Ecto neural progenitor cell (in vitro differentiated cells): Measurements from ENCODE around the gene ABAT.

ENCODE experiments used
- DNase-seq: peaks from one replicate; pipeline ENCODE4 v3.0.0-alpha.2; 2018; ENCODE audit warnings: low spot score

The ABAT gene

DNA sequence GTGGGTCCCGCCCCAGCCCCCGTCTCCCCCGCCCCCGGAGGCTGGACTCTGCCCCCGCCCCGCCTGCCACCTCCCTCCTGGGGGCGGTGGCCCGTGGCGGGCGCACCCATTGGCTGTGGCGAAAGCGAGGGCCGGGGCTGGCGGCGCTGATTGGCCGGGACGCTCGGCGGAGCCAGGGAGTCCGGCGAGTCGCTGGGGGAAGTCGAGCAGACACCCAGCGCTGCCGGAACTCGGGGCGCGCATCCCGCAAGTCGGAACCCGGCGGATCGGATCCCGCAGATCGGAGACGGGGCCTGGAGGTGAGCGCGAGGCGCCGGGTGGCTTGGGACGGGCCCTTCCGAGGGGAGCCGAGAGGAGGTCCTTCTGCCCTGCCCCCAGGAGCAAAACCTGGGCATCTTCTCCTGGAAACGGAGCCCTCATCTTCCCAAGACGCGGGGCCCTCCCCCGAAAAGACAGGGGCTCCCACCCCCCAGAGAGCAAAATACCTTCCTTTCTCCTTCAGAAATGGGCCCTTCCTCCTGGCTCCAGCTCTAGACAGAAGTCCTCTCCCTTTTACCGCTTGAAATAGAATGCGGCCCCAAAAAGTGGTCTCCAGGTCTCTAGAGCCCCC, at the start of gene ABAT:
Gene ABAT (plus strand): TSS at position 205 of the 610 bp plus-strand sequence. CDS start 61,123 bp downstream, outside the sequence.
- DNase-seq, result peak; percentile 94

DNA sequence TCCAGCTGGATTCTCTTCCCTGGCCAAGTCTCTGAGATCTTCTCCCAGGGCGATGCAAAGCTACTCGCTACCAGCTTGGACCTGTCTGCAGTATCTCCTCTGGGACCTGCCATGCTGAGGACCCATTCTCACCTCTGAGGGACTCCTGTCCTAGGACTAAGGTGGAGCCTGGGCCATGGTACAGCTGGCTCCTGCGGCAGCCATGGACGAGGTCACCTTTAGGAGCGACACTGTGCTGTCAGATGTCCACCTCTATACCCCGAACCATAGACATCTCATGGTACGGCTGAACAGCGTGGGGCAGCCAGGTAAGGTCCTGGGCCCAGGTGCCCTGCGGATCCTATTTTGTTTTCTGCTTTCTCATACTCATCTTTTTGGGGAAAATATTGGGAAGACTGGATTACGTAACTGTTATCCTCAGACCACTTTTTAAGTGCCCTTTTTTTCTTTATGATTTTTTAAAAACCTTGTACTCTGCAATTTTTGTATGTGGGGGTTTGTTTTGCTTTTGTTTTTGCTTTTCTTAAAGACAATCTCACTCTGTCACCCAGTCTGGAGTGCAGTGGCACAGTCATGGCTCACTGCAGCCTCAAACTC, 48.8 kb upstream of the ABAT start:
- no peak for DNase-seq

DNA sequence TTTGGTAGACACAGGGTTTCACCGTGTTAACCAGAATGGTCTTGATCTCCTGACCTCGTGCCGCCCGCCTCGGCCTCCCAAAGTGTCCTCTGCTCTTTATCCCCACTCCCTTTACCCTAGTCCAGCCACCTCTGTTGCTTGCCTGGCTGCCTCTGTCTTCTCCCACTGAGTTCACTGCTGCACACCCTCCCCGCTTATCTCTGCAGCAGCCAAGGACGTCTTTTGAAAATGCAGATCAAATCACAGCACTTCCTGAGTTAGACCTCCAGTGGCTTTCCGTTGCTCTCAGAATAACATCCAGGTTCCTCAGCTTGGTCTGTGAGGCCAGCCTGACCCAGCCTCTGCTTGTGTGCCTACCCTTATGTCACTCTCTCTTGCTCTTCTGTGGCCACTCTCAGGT, 47.5 kb upstream of the ABAT start:
- no peak for DNase-seq

DNA sequence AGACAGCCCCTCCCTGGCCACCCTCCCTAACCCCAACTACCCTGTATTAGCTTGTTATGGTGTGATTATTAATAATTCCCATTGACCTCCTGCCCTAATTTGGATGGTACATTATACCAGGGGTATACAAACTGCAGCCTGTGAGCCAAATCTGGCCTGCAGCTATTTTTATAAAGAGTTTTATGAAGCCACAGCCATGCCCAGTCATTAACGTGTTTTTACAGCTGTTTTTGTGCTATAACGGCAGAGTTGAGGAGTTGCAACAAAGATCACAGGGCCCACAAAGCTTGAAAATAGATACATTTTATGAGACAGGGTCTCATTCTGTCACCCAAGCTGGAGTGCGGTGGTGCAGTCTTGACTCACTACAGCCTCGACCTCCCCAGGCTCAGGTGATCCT, 47.0 kb upstream of the ABAT start:
- DNase-seq, result no peak

- no peak for DNase-seq
Observed at GRCh38 chr16:8628981-8629725, 45.3 kb upstream of the ABAT start.

DNA sequence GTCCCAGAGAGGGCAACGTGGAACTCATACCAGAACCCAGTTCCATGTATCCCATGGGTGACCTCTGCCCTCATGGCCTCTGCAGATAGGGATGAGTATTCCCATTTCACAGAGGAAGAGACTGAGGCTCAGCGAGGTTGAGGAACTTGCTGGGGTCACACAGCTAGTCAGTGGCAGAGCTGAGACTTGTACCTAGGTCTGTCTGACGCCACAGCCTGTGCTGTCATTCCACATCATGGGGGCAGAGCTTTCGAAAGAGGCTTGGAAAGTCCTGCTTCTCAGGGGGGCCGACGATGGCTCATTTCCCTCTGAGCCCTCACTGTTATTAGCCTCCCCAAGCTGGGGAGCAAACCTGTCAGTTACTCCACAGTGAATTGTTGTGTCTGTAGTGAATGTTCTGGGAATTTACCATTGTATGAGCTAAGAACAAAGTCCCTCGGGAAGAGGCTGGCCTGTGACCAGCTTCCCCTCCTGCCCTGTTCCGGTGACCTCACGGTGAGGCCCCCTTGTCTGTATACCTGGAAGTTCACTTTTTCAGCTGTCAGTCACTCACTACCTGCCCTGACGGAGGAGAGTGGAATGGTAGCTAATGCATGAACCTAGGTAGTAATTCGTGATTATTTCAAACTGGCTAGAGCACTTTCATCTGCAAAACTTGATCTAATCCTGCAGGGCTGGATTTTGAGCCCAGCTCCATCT, 44.0 kb upstream of the ABAT start:
- no peak for DNase-seq

GRCh38 chr16:8631373-8631772, 43.0 kb upstream of the ABAT start:
- no peak for DNase-seq

DNA sequence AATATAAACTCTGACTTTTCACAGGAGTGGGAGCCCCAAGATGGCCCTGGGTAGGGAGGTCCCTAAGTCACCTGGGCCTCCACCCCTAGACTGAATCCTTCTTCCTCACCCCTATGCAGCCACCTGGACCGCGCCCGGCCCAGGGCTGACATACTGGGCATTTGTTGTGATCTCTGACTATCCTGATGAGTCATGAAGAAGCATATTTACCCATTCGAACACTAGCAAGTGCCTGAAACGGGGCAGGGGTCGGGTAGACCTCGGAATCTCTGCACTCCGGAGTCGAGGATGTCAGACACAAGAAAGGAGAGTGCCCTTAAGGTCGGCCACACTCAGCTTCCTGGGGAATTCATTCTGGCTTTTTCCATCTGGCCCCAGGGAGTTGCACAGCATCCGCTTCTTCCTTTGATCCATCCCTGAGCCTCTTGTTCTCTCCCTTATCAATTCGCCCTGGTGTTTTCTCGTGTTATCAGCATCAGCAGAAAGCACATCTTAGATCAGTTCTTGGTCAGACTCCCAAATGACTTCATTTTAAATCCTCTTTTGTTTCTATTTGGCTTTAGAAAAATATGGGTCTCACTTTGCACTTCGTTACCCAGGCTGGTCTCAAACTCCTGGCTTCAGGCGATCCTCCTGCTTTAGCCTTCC, 42.5 kb upstream of the ABAT start:
- no peak for DNase-seq

- no peak for DNase-seq
Observed at GRCh38 chr16:8632675-8633182, 41.7 kb upstream of the ABAT start.

DNA sequence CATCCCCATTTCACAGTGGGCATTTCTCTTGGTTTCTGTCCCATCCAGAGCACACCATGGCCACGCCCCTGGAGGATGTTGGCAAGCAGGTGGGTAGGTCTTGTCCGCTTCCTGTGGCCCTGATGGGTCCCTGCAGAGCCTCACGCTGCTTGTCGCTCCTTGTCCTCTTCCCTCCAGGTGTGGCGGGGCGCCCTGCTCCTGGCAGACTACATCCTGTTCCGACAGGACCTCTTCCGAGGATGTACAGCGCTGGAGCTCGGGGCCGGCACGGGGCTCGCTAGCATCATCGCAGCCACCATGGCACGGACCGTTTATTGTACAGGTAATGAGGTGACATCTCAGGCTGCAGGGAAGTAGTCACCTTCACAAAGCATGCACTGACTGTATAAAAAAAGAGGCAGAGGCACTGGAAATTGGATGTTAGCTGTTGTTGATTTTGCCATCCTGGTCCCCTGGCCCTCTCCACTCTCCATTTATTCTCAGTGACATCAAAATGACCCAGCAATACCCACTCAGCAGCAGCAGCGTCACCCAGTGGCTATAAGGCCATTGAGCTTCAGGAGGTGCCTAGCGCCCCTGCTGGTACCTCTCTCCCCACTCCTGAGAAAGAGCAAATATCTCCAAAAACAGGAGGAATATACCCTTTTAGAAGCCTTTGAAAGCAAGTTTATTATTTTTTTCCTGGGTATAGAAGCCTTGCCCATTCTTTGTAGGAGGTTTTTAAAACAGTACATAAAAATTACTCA, 39.3 kb upstream of the ABAT start:
- peak; percentile 71 for DNase-seq

DNA sequence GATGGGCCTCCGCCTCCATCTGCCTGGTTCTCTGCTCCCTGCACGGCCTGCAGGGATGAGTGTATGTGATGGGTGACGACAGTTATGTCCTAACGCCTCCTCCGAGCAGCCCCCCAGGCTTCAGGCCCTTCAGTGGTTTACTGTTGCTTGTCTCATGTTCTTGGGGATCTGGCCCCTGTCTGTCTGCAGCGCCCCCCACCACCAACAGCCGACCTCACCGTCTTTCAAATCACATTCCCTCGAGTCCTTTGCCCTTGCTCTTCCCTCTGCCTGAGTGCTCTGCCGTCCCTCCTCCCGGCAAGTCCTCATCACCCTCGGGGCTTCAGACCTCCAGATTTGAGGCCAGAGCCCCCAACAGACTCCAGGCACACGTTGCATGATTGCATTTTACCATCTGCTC, 34.7 kb upstream of the ABAT start:
- DNase-seq, result no peak

DNA sequence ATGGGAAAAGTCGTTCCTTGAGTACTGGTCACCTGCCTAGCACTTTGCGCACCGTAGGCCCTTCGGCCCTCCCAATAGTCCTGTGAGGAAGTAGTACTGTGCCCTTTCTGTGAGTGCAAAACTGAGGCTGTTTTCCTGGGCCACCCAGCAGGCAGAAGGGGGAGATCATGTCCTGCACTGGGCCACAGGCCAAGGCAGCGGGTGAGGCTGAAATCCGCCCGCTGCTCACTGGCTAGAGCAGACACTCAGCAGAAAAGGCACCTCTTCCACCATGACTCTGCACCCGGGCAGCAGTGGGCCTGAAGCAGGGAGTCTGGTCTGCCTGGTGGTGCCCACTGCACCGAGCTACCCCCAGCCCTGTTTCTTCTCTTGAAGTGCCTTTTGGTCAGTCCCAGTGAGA, 32.7 kb upstream of the ABAT start:
- DNase-seq, result no peak

DNA sequence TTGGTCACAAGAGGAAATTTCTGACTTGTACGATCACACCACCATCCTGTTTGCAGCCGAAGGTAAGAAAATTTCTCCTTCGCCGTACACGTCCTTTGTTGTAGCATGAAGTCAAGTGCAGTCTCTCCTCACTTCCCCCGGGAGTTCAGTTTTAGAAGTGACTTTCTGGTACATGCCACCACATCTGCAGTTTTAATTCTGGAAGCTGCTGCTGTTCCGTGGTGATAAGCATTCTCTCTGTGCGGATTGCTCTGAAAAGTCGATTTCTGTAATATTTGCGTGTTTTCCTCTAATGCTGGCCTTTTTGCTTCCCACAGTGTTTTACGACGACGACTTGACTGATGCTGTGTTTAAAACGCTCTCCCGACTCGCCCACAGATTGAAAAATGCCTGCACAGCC, 32.3 kb upstream of the ABAT start:
- no peak for DNase-seq

- DNase-seq, result no peak
Observed at GRCh38 chr16:8644211-8645140, 29.9 kb upstream of the ABAT start.

DNA sequence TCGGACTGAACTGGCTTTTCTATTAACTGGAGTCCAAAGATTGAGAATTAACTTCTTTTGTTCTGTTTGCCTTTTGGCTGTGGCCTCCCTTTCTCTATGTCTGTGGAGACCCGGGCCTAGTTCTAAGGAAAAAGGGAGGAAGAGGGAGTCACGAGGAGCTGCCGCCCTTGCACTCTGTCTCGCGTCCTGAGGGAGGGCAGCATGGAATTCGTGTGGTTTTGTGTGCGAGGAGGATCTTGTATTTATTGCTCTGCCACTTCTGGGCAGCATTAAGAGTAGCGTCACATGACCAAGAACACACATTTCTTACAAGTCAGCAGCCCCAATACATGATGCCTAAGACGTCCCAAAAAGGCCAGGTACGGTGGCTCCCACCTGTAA, 29.3 kb upstream of the ABAT start:
- no peak for DNase-seq

GRCh38 chr16:8645831-8646230, 28.6 kb upstream of the ABAT start:
- no peak for DNase-seq

GRCh38 chr16:8646326-8647053, 27.9 kb upstream of the ABAT start:
- DNase-seq, result no peak

GRCh38 chr16:8647721-8648318, 26.6 kb upstream of the ABAT start:
- no peak for DNase-seq

DNA sequence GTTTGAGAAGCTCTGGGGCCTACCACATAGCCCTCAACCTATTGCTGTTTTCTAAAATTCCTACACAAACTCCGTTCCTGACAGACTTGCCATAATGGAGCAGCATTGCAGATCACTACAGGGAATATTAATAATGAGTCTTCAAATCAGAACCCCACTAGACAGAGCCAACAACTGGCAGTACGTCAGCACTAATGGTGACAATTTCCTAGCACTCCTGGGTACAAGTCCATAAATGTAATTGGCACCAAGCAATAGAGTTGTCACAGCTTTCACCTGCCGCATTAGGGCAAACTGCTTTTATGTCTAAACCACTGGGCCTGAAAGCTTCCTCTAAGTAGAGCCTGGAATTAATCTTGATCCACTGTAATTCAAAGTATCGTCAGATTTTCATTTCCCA, 25.5 kb upstream of the ABAT start:
- no peak for DNase-seq
